Osteocyte (in vitro differentiated cells): ENCODE data around the gene ADGRG6. TPM values are rescaled to one million over a fixed set of nuclear protein-coding genes. Genes with fewer than 3 reads are reported as not detected.

Experiments used
- DNase-seq: peaks from one replicate; pipeline ENCODE4 v3.0.0; 2021; ENCODE audit warnings: mixed read lengths; ENCODE audit not compliant: unreplicated experiment; ENCODE audit errors: extremely low spot score
- H3K27ac Mint-ChIP-seq: one replicate; pipeline ENCODE4 v1.8.0; 2021; ENCODE audit warnings: mild to moderate bottlenecking, mixed read lengths; ENCODE audit not compliant: unreplicated experiment
- H3K27me3 Mint-ChIP-seq: one replicate; pipeline ENCODE4 v1.8.0; 2021; ENCODE audit warnings: mixed read lengths; ENCODE audit not compliant: unreplicated experiment
- H3K36me3 Mint-ChIP-seq: one replicate; pipeline ENCODE4 v1.8.0; 2021; ENCODE audit warnings: mixed read lengths; ENCODE audit not compliant: unreplicated experiment
- H3K4me1 Mint-ChIP-seq: one replicate; pipeline ENCODE4 v1.8.0; 2021; ENCODE audit warnings: mixed read lengths; ENCODE audit not compliant: unreplicated experiment
- H3K4me3 Mint-ChIP-seq: one replicate; pipeline ENCODE4 v1.8.0; 2021; ENCODE audit warnings: mild to moderate bottlenecking, moderate library complexity, mixed read lengths; ENCODE audit not compliant: unreplicated experiment
- H3K9me3 Mint-ChIP-seq: one replicate; pipeline ENCODE4 v1.8.0; 2021; ENCODE audit warnings: mixed read lengths; ENCODE audit not compliant: unreplicated experiment
- CTCF ChIP-seq: fragments of 200-600 bp; sonication (generic); IDR thresholded peaks from 2 replicates; pipeline ENCODE4 v1.5.0; 2021; ENCODE audit warnings: antibody characterized with exemption, mild to moderate bottlenecking, moderate library complexity
- total RNA-seq: library from RNA; stranded (reverse); gene quantifications from 2 replicates; pipeline ENCODE4 v1.2.1, GENCODE V29; 2021

Gene ADGRG6
- total RNA-seq, 1 donor from 2014 or later = 0.51 TPM

- H3K4me1 Mint-ChIP-seq = peaks cover 9% of the 10 kb centered on the region
- no peak overlapping the region for H3K4me3 Mint-ChIP-seq
- H3K27ac Mint-ChIP-seq = no peak overlapping the region
- no peaks in the 10 kb centered on the region for H3K36me3 Mint-ChIP-seq
- no peaks in the 10 kb centered on the region for H3K27me3 Mint-ChIP-seq
- TF ChIP-seq CTCF = no peak
- H3K9me3 Mint-ChIP-seq = no peaks in the 10 kb centered on the region
- DNase-seq = no peak
These were observed 7.1 kb upstream of the ADGRG6 start for GRCh38 chr6:142294679-142295078.

GRCh38 chr6:142296975-142297604, 4.7 kb upstream of the ADGRG6 start:
- Mint-ChIP-seq H3K27ac (no peak overlapping the region), H3K4me3 (no peak overlapping the region)

GRCh38 chr6:142297605-142297995, 4.2 kb upstream of the ADGRG6 start:
- Mint-ChIP-seq H3K4me3 (no peak overlapping the region), H3K27me3 (no peaks in the 10 kb centered on the region), H3K27ac (no peak overlapping the region), H3K4me1 (peaks cover 15% of the 10 kb centered on the region), H3K9me3 (no peaks in the 10 kb centered on the region), H3K36me3 (no peaks in the 10 kb centered on the region)
- DNase-seq = no peak
- no peak for TF ChIP-seq CTCF

More at GRCh38 chr6:142296975-142297604, 4.7 kb upstream of the ADGRG6 start:
- Mint-ChIP-seq H3K9me3 (no peaks in the 10 kb centered on the region), H3K36me3 (no peaks in the 10 kb centered on the region), H3K4me1 (peaks cover 14% of the 10 kb centered on the region), H3K27me3 (no peaks in the 10 kb centered on the region)
- no peak for DNase-seq
- no peak for TF ChIP-seq CTCF

GRCh38 chr6:142297996-142298753, 3.6 kb upstream of the ADGRG6 start:
- H3K4me3 Mint-ChIP-seq = no peak overlapping the region
- peaks cover 16% of the 10 kb centered on the region for H3K4me1 Mint-ChIP-seq
- peaks cover 1% of the 10 kb centered on the region for H3K27me3 Mint-ChIP-seq
- DNase-seq = no peak
- no peaks in the 10 kb centered on the region for H3K9me3 Mint-ChIP-seq
- TF ChIP-seq CTCF = no peak
- no peak overlapping the region for H3K27ac Mint-ChIP-seq
- H3K36me3 Mint-ChIP-seq = no peaks in the 10 kb centered on the region

- TF ChIP-seq CTCF = no peak
- Mint-ChIP-seq H3K36me3 (no peaks in the 10 kb centered on the region), H3K4me3 (no peak overlapping the region), H3K4me1 (peaks cover 16% of the 10 kb centered on the region), H3K9me3 (no peaks in the 10 kb centered on the region), H3K27me3 (peaks cover 3% of the 10 kb centered on the region), H3K27ac (no peak overlapping the region)
- DNase-seq = no peak
These were observed 1.5 kb upstream of the ADGRG6 start for GRCh38 chr6:142300302-142300701.
